KMS-11 (cell line): ENCODE data around the gene SEC23IP.
A peak's percentile ranks its signal among the peaks of the same experiment; 100 is the strongest.

Experiments used
- H2AFZ ChIP-seq: fragments of 200-600 bp; sonication (generic); 2 replicates; pipeline ENCODE4 v1.6.1; 2016; ENCODE audit warnings: antibody characterized with exemption, mixed run types, low read depth
- H3K27ac ChIP-seq: fragments of 200-600 bp; sonication (generic); 2 replicates; pipeline ENCODE4 v1.6.1; 2016; ENCODE audit warnings: mild to moderate bottlenecking, mixed run types
- H3K27me3 ChIP-seq: fragments of 200-600 bp; sonication (generic); 2 replicates; pipeline ENCODE4 v1.6.1; 2017; ENCODE audit warnings: mild to moderate bottlenecking, low read depth, mixed run types, moderate library complexity; ENCODE audit not compliant: insufficient read depth
- H3K36me3 ChIP-seq: fragments of 200-600 bp; sonication (generic); 2 replicates; pipeline ENCODE4 v1.6.1; 2017; ENCODE audit warnings: mild to moderate bottlenecking, mixed run types; ENCODE audit not compliant: insufficient read depth
- H3K4me1 ChIP-seq: fragments of 200-600 bp; sonication (generic); 2 replicates; pipeline ENCODE4 v1.6.1; 2016; ENCODE audit warnings: mild to moderate bottlenecking, low read depth, mixed run types; ENCODE audit not compliant: poor library complexity, severe bottlenecking
- H3K4me2 ChIP-seq: fragments of 200-600 bp; sonication (generic); 2 replicates; pipeline ENCODE4 v1.7.0; 2016; ENCODE audit warnings: mild to moderate bottlenecking, mixed run types
- H3K4me3 ChIP-seq: fragments of 200-600 bp; sonication (generic); IDR thresholded peaks from 2 replicates; pipeline ENCODE4 v1.6.1; 2017; ENCODE audit warnings: low read depth, low read length, mixed read lengths; ENCODE audit not compliant: insufficient read depth
- H3K79me2 ChIP-seq: fragments of 200-600 bp; sonication (generic); 2 replicates; pipeline ENCODE4 v1.6.1; 2016; ENCODE audit warnings: low read depth, mixed run types; ENCODE audit not compliant: insufficient read depth
- H3K9ac ChIP-seq: fragments of 200-600 bp; sonication (generic); 2 replicates; pipeline ENCODE4 v1.6.1; 2016; ENCODE audit warnings: mild to moderate bottlenecking, mixed run types
- H4K20me1 ChIP-seq: fragments of 200-600 bp; sonication (generic); 2 replicates; pipeline ENCODE4 v1.6.1; 2016; ENCODE audit warnings: mild to moderate bottlenecking, mixed run types; ENCODE audit not compliant: insufficient read depth
- CTCF ChIP-seq: fragments of 200-600 bp; sonication (generic); conservative IDR thresholded peaks from 2 replicates; pipeline ENCODE4 v1.6.1; 2017; ENCODE audit warnings: low read depth, mild to moderate bottlenecking, antibody characterized with exemption, low read length, moderate library complexity, mixed read lengths

The SEC23IP gene

GRCh38 chr10:119859420-119860258 lies 32.9 kb upstream of the SEC23IP start:
- no peak overlapping the region for H3K4me3 ChIP-seq
- no peaks in the 10 kb centered on the region for H3K27me3 ChIP-seq
- H3K4me2 ChIP-seq = no peak overlapping the region
- peaks cover 72% of the 10 kb centered on the region for H3K79me2 ChIP-seq
- H3K27ac ChIP-seq = no peak overlapping the region
- peaks cover 24% of the 10 kb centered on the region for H4K20me1 ChIP-seq
- H3K9ac ChIP-seq = no peak overlapping the region
- no peaks in the 10 kb centered on the region; the same call in 1 of the 2 replicates for H3K36me3 ChIP-seq
- no peak overlapping the region for H2AFZ ChIP-seq
- peak; percentile 84 for TF ChIP-seq CTCF
- peaks cover 52% of the 10 kb centered on the region for H3K4me1 ChIP-seq

- Histone ChIP-seq H3K27ac (no peak overlapping the region), H3K27me3 (no peaks in the 10 kb centered on the region), H2AFZ (no peak overlapping the region), H3K4me2 (no peak overlapping the region; the same call in 1 of the 2 replicates), H3K79me2 (peaks cover 86% of the 10 kb centered on the region), H3K36me3 (no peaks in the 10 kb centered on the region; the same call in 1 of the 2 replicates), H4K20me1 (peaks cover 35% of the 10 kb centered on the region), H3K9ac (no peak overlapping the region), H3K4me3 (no peak overlapping the region), H3K4me1 (peaks cover 54% of the 10 kb centered on the region)
- TF ChIP-seq CTCF = no peak
Measured at GRCh38 chr10:119860866-119861607, 31.5 kb upstream of the SEC23IP start.

GRCh38 chr10:119862524-119862923 lies 30.0 kb upstream of the SEC23IP start:
- Histone ChIP-seq H3K79me2 (peaks cover 99% of the 10 kb centered on the region), H3K9ac (no peak overlapping the region), H3K4me2 (no peak overlapping the region), H3K4me3 (no peak overlapping the region), H3K27ac (no peak overlapping the region), H2AFZ (no peak overlapping the region), H4K20me1 (peaks cover 38% of the 10 kb centered on the region), H3K4me1 (peaks cover 54% of the 10 kb centered on the region), H3K27me3 (no peaks in the 10 kb centered on the region), H3K36me3 (no peaks in the 10 kb centered on the region; the same call in 1 of the 2 replicates)
- no peak for TF ChIP-seq CTCF

GRCh38 chr10:119863951-119864565 lies 28.5 kb upstream of the SEC23IP start:
- peaks cover 99% of the 10 kb centered on the region for H3K79me2 ChIP-seq
- no peaks in the 10 kb centered on the region for H3K36me3 ChIP-seq
- peaks cover 46% of the 10 kb centered on the region for H4K20me1 ChIP-seq
- H2AFZ ChIP-seq = no peak overlapping the region
- H3K4me1 ChIP-seq = peaks cover 60% of the 10 kb centered on the region
- no peak for TF ChIP-seq CTCF
- H3K9ac ChIP-seq = no peak overlapping the region
- H3K27ac ChIP-seq = no peak overlapping the region
- H3K27me3 ChIP-seq = no peaks in the 10 kb centered on the region
- H3K4me2 ChIP-seq = no peak overlapping the region
- no peak overlapping the region for H3K4me3 ChIP-seq
